SIG-M5 treated with dmso at 0.1 percent for 504 hours (cell line): ENCODE data around the gene FAAP20.

ENCODE experiments used
- DNase-seq: peaks from one replicate; lab custom pipeline; 2025; ENCODE audit not compliant: unreplicated experiment; lab: John Stamatoyannopoulos, UW

FAAP20 gene, protein sequence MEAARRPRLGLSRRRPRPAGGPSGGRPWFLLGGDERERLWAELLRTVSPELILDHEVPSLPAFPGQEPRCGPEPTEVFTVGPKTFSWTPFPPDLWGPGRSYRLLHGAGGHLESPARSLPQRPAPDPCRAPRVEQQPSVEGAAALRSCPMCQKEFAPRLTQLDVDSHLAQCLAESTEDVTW

DNA sequence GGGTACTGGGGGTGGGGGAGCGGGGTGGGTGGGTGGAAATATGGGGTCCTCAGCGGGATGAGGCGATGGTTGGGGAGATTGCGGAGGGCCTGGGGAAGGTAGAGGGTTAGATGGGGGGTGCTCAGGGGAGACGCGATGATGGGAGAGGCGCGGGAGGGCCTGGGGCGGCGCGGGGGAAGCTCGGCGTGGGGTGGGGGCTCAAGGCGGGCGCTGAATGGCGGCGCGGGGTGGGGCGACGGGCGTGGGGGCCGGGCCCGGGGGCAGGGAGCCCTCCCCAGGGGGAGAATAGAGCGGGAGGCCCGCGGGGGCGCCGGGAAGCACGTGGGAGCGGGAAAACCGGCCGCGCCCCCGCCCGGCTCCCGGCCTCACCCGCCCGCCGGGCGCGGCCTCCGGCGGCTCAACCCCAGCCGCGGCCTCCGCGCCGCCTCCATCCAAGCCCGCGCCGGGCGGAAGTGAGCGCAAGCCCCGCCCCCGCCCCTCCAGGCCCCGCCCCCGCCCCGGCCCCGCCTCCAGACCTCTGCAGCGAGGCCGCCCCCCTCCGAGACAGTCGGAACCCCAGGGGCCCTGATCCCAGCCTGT is at the start of gene FAAP20:
Gene FAAP20 (minus strand): TSS at position 454 of the 579 bp plus-strand sequence. CDS start 23 bp downstream, at position 431.
- DNase-seq, result peak; percentile 33

DNA sequence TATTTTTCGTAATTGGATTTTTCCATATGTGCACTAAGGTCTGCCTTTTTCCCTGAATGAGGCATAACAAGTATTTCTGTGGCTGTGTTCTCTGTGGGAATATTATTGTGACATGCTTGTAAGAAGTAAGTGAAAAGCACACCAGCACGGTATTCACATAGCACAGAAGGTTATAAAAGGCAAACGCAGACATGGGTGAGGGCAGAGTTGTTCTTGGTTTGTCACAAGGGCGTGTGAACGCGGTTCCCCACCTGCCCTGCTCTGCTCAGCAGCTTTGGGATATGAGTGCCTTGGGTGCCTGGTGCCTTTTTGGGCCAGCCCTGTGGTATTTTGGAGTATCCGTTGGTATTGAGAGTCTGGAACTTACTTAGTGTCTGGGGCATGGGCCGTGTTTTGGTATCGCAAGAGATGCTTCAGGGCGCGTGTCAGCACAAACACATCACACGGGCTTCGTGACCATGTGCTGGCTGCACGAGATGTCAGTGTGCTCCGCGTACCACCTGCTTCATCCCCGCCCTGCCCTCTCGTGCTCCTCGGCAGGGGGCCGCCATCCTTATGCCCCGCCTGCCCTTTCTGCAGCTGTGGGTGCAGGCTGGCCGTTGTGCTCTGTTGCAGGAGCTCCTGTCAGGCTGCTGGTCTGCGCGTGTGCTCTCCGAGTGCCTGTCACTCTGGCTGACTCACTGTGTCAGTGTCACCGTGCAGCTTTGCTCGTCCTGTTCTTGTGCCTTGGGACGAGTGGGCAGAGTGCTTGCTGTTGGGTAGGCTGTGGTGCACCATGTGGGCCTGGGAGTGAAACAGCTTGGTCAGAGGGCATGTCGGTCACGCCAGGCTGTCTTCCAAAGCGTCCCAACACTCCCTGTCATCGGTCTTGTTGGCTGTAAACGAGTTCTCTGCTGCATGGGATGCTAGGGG is 48.5 kb upstream of the FAAP20 start:
- no peak for DNase-seq

DNA sequence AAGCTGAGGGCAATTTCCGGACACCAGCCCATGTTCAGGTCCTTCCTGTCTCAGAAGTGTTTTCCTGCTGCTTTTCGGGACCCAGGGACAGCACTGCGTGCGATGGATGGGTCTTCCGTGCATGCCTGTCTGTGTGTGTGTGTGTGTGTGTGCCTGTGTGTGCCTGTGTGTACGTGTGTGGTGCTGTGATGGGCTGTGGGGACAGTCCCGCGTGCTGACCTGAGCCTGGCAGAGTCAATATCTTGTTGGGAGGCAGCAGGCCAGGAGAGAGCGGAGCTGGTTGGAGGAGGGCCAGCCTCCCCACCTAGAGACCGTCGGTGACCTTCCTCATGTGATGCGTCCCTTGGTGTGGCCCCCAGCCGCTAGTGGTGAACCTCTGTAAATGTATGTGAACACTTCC is 47.2 kb upstream of the FAAP20 start:
- DNase-seq, result no peak

DNA sequence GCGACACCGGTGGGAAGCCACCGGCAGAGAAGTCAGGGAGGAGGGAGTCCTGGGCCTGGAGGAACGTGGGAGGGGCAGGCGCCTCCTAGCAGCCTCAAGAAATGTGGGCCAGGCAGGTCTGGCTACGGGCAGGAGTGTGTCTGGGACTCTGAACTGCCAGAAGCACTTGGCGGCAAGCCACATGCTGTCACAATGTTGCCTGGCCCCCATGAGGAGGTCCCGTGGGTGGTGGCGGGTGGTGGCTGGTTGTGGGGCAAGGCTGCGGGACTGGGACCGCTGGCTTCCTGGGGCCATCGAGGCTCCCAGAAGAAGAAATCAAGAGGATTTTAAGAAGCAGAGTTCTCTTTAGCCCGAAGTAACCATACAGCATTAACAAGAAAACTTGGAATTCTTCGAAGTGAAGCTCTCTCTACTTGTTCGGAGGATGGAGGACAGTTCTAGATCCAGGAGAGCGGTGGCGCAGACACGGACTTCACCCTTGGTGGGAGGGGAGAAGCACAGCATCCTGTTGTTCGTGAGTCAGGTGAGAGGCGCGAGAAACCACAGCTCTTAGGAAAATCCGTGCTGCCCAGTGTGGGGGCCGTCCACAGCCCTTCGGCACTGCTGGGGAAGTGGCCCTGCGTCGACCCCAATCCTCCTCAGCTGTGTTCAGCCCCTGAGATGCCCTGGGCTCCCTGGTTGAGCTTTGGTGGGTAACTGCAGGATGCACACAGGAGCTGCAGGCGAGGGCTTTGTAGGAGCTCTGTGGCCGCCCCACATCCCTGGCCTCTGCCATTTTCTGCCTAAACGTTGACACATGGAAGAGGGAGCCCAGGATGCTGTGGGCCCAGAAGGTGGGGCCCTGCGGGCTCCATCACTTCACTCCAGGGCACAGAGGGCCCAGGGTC is 45.9 kb upstream of the FAAP20 start:
- peak; percentile 40 for DNase-seq

DNA sequence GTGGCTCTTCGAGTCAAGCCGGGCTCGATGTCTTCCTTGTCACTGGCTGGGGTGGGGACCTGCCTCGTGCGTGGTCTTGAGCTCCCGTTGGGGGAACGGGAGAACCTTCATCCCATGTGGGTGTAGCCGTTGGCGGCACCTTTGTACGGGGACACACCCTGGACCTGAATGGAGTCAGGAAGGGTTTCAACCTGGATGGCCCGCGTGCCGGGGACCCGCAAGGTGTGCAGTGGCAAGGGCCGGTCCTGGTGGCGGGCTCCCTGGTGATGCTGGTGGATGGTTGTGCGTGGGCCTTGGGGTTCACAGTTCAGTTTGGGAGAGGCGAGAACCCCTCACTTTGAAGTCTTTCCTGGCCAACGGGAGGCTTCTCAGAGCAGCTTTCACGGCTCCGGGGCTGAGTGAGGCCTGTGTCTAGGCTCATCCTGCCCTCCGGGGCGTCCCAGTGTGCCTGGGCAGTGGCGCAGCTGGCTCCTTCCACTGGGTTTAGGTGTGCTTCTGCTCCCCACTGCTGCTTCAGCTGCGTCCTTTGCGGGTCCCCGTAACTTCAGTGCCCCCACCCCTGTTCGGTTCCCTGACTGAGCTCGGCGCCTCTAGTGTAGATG is 44.9 kb upstream of the FAAP20 start:
- no peak for DNase-seq

DNA sequence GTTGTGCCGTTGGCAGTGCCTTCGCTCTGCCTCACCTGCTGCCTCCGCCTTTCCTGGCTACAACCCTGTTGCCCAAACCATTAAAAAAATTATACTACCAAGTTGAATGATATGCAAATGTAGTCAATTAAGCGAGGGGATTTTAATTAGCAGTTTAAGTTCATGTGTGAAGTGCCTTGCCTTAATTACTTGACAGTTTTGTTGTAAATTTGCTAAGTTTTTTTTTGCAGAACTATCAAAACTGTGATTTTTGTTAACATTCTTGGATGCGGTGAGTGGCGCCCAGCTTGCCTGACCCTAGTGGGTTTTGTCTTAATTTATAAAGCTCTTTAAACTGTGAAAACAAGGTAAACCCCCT is 44.4 kb upstream of the FAAP20 start:
- no peak for DNase-seq

DNA sequence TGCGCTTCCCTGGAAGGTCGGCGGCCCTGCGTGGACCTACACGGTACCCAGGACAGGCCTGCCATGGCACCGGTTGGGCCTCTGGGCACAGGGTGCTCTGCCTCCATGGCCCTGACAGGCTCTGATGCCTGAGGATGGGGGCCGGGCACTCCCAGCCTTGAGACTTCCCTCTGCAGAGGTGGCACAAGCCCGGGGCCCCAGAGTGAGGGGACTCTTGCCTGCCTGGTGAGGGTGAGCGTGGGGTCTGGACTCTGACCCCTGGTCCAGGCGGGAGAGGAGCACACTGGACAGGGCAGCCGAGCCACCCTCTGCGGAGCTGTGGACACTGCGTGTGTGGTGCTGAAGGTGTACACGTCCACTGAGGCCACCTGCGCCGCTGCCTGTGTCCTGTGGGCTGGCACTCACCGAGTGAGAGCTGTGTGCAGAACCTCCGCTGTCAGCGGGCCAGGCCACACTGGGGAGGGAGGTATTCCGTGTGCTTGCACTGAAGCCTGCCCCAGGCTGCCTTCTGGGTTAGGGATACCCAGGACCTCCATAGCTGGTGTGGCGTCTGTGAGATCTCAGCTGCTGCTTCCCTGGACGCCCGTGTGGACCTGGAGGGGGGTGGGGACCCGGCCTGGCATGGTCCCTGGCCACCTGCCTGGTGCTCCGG is 43.9 kb upstream of the FAAP20 start:
- no peak for DNase-seq

DNA sequence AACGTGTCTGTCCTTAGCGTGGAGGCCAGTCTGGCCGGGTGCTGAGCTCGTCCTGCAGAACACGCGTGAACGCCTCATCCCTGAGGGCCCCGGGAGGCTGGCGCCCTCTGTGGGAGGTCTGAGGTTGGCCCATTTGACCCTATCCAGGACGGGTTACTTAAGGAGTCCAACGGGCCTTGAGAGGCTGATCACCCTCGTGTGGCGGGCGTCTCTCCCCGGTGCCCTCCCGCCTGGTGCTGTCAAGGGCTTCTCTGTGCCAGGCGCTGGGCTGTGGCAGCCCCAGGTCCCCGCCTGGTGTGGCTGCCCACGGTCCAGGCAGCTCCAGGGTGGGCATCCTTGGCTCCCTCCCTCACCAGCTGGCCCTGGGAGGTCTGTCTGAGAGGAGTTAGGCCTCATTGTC is 43.2 kb upstream of the FAAP20 start:
- no peak for DNase-seq

DNA sequence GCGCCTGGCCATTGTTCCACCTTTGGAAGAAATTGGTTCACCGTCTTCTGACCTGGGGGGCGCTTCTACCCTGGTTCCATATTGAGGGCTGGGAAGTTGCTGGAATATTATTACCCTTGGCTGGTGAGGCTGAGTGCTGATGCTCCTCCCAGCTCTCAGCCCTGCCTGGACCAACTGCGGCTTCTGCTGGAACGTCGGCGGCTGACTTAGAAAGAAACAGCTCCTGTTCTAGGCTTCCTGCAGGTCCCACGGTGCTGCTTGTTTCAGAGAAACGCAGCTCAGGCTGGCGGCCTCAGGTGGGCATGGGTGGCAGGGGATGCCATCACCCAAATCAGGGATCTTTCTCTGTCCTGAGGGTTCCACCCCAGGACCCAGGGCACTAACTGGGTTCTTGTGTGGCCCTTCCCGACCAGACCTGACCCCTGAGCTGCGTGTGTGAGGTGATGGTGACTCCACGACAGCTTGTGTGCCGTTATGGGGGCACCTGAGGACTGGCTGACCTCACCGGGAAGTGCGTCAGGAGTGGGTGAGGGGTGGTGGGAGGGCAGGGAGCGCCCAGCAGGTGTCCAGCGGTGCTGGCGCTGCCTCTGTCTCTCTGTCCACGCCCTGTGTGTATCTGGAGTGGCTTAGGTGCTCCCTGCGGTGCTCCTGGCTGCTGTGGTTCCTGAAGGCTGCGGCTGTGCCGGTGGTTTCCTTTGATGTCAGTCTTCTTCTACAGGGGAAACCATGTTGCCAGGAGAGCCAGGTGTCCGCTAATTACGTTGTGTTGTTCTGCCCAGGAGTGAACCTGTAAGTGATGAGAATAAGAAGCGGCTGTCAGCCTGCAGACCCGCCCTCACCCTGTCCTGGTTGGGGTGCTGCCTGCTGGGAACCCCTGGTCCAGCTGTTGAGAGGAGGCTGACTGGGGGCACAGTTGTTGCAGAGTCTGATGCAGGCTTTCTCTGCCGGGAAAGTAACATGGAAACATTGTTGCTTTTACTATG is 42.4 kb upstream of the FAAP20 start:
- DNase-seq, result no peak

DNA sequence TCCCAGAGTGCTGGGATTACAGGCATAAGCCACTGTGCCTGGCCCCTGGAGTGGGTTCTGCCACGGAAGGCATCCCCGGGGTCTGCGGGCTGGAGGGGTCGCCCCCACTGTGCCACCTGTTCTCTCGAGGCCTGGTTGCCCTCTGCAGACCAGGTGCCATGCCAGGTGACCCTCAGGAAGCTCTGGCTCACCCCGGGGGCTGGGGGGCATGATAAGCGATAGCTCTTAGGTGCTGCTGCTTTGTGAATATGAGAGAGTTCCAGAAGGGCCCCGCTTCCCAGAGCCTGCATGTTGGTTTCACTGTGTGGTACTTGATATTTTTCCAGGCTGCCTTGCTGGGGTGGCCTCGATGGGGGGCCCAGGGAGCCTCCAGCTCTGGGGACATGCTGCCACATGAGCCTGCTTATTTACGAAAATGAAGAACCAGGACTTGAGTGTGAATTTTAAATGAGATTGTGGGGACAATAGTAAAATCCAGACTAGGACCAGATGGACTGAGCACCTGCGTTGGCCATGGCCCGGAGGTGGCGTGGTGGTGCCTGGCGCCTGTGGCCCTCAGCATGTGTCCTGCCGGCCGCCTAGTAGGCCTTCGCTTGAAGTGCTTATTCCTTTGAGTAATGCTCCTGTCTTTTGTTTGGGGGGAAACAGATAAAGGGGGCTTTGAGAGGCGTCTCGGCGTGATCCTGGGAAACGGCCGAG is 40.9 kb upstream of the FAAP20 start:
- DNase-seq, result no peak

DNA sequence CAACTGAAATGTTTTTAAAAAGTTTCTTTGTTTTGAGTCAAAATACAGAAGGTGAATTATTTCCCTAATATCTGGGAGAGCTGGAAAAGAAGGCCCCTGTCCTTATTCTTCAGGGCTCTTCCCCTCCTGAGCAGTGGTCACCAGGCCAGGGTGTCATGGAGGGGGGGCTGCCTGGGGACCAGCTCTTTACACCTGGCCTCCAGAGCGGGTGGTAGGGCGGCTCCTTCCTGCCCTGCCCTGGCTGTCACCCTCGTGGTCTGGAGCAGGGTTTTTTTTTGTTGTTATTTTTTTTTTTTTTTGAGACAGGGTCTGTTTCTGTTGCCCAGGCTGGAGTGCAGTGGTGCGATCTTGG is 40.2 kb upstream of the FAAP20 start:
- DNase-seq, result peak; percentile 77

DNA sequence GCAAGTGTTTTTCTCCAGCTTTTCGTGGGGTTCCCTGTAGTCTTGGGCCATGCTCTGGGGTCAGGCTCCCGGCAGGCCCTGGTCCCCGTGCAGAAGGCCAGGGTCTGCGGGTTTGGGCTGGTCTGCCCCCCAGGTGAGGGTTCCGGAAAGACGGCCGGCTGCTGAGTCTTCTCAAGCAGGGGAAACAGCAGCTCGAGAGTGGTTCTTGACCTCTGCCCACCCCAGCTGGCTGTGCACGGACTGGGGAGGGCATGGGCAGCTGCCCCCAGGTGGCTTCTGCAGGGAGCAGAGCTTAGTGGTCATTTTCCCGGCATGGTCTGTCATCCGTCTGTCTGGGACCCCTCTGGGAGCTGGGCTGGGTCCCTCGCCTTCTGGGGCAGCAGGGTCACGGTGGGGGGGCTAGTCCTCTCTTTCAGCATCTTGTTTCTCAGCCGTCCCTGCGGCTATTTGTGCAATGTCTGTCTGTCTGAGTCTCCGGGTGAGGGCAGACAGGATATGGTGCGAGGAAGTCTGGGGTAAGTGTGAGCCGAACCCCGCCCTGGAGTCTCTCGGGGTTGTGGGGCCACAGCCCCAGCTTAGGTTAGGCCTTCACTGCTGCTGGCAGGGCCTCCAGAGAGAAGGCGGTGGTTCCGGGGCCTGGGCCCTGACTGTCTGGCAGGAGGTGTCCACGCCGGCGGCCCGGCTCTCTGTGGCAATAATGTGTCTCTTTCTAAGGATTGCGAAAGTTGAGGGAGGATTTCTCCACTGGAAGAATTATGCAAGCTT is 39.6 kb upstream of the FAAP20 start:
- DNase-seq, result peak; percentile 97

DNA sequence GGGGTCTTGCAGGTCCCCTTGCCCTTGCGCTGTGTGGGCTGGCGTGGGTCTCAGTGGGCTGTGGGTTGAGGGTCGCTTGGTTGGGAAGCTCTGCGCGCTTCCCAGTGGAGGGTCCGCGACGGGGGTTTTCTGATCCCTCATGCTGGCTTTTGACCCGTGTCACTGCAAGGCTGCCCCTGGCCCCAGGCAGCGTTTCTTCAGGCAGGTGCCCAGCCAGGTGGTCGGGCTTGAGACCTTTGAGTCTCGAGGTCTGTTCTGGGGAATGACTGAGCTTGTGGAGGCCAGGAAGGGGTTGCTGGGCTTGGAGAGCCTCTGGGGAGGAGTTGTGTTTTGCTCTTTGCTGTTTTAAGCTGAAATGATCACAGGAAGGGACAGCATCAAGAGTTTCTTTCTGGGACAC is 38.9 kb upstream of the FAAP20 start:
- peak; percentile 6 for DNase-seq

DNA sequence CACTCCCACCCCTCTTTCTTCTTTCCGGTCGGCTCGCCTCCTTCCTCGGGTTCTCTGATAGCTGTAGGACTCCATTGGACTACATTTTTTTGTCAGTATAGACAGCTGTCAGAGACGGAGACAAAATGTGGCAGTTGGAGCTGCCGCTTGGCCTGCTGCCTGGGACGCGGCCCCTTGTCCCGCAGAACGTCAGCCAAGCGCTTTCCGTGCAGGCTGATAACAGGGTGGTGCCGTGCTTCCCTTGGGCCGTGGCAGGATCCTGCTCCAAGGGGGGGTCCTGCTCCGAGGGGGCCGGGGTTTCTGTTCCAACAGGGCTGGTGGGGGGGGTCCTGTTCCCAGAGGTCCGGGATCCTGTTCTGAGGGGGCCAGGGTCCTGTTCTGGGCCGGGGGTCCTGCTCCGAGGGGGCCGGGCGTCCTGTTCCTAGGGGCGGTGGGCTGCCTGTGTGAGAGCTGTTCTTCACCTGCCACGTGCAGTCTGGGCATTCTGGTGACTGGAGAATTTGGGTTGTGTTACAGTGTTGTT is 38.4 kb upstream of the FAAP20 start:
- DNase-seq, result no peak

DNA sequence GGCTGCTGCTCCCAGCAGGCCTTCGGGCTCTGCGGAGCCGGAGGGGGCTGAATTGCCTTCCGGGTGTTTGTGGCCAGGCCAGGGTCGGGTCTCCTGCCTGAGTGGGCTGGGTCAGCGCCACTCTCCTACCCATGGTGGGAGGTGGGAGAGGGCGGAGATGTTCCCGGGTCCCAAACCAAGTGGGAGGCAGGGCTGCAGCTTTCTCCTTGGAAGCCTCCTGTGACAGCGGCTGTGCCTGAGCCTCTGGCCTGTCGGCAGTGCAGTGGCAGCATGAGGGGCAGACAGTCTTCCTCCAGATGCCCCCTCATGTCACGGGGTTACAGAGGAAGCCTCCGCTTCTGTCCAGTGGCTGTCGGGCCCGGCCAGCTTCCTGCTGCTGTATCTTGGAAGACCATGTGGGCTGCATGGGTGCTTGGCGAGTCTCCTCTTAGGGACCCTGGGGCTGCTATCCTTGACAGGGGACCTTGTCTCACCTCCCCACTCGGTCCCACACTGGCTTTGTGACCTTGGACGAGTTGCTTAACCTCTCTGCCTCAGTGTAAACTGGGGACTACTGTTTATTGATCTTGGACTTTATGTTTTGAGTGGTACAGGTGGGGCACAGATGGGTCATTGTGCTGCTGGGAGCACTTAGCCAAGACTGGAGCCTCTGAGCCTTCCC is 37.8 kb upstream of the FAAP20 start:
- DNase-seq, result no peak

DNA sequence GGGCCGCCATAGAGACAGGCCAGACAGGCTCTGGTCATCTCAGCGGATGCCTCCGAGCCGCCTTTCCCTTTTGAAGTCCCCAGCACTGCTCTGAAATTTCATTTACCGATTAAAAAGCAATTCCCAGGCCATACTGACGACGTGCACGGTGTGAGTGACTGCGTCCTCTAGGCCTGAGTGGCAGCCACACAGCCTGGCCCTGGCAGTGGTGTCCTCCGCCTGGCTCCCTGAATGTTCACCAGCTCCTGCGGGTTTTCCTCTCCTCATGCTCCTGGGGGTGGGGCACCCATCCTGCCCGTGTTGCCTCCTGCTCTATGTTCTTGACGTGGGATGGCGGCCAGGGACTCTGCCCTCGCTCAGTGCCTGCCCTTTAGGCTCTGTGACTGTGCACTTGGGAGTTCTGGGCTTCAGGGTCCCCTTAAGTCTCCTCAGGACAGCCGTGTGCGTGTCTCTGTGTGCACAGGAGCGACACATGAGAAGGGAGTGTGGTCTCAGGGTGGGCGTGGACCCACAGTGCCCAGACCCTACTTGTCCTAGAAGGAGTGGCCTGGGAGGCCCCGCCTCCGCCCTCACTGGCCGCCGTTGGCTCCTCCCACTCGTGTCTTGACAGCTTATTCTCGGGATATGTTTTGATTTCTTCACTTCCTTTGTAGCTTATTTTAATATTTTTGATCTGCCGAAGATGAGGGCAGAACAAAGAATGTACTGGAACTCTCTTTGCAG is 37.1 kb upstream of the FAAP20 start:
- DNase-seq, result peak; percentile 85
